HL-60/S4 treated with phorbol 12-myristate 13-acetate at 8.2 ng/mL for 4 days and 3 days (cell line): ENCODE results near the gene PCYT1A.

Experiments
- in situ Hi-C: fragments of 300-500 bp; cut with MboI; formaldehyde crosslinking; loops from 2 replicates; pipeline ENCODE4 v1.15.0; 2022; ENCODE audit warnings: low sequenced_read_pairs

The PCYT1A gene

GRCh38 chr3:196238612-196239560, 48.6 kb downstream of the PCYT1A start:
- in situ Hi-C loops, result no loop called here

GRCh38 chr3:196237203-196237602, 50.3 kb downstream of the PCYT1A start:
- in situ Hi-C loops, result no loop called here

DNA sequence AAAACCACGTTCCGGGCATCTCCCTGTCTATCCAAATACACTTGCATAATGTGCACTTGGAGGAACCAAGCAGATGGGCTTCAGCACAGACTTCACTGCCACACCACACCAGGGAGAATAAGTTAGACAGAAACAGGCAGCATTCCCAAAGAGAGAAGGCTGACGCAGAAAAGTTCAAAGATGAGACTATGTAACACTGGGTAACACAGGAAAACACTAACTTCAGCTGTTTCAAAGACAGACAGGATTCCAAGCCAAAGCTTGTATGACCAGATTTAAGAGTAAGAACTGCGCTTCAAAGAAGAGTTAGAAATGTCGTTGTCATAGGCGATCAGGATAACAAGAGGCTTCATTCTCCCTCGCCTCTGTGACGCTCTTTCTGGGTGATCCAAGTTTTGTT, 51.3 kb downstream of the PCYT1A start:
- in situ Hi-C loops, result no loop called here

DNA sequence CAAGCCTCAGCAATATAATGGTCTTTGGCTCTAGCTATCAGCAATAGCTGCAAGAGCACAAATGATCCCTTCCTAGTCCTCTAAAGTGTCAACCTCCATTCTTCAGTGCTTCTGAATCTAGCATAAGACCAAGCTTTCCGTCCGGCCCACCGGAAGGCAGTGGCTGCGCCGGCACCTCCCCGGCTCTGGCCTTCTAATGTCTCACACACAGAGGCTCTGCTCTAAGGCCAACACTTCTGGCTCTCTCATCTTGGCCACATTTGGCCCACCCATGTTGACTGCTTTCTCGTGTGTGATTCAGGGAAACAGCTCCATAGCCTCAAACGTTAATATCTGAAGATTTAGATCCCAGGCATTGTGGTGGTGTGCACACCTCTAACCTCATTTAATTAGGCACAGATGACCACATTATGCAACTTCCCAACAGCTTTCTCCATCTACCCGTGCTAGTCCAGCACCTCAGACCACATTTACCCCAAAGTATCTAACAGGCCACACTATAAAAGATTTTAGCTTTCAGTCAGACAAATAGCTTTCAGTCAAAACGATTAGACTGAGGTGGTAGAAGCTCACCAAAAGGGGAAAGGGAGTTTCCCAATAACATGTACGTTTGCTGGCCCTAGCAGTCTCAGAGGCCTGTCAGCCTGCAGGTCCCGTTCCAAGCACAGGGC, 51.9 kb downstream of the PCYT1A start:
- in situ Hi-C loops, result no loop called here

GRCh38 chr3:196232882-196233251, 54.7 kb downstream of the PCYT1A start:
- in situ Hi-C loops, result no loop called here

DNA sequence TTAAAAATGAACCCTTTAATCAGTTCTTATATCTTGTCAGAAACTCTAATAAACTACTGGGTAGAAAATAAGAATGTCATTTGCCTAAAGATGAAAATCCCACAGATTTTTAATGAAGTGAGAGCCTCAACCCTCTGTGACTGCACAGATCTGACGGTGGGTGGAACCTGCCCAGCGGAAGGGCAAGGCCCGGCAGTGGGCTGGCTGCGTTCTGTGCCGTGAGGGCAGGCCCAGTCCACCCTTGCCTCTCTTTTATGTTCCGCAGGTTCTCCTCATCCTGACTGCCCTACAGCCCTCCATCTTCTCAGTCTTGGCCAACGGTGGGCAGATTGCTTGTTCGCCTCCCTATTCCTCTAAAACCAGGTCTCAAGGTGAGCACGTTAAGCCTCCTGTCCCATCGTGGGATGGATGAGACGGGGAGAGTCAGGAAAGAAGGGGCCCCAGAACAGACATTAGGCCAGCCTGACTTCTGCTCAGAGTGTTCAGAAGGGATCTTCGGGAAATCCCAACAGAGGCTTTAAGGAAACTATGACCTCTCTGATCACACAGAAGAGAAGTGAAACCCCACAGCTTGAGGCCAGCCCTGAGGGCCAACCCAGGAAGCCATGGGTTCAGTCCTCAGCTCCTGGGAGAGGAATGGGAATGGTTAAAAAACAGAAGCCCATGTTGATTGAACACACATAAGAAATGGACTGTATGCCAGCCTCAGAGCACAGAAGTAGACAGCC, 55.2 kb downstream of the PCYT1A start:
- in situ Hi-C loops, result no loop called here

DNA sequence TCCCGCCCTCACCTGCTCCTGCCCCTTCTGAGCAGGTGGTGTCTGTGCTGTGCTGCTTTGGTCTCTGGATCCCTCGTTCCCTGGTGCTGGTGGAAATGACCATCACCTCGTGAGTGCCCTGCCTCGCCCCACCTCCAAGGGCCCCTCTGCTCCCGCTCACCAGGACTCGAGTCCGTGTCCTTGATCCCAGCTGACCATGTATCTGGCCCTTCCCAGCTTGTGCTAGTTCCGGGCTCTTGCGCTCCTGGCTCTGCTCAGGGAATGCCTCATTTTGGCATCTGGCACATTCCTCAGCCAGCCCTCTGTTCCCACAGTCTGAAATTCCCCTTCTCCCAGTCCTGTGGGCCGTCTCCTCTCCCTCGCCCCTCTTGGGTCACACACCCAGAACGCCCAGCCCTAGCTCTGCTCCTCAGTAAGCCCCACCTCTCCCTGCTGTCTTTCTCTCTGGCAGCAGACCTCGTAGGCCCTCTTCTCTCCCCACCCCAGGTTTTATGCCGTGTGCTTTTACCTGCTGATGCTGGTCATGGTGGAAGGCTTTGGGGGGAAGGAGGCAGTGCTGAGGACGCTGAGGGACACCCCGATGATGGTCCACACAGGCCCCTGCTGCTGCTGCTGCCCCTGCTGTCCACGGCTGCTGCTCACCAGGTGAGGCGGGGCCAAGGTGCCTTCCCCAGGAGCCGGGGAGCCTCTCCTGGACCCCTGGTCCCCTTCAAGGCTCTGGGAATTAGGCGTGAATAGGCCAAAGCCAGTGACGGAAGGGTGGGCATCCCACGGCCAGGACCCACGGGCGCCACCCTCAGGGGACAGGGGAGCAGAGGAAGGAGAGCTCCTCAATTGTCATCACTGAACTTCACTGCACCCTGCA, 59.7 kb downstream of the PCYT1A start:
- in situ Hi-C loops, result no loop called here

DNA sequence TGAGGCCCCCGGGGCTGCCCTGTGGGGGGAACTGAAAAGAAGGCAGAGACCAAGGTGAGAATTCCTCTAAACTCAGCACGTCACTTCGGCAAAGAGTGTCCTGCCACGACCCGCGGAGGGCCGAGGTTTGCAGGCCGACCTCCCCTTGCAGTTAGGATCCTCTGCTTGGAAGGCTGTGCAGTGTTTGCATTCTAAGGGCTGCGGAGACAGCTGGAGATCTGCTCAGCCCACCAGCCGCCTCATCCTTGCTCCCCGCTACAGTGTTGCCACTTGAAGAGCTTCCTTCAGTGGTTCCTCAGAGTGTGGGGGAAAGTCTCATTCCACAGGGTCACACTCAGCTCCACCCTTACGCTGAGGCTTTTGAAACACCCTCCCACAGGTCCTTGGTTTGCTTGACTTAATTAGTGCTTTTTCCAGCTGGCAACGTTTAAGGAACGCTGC, 60.4 kb downstream of the PCYT1A start:
- in situ Hi-C loops, result no loop called here

DNA sequence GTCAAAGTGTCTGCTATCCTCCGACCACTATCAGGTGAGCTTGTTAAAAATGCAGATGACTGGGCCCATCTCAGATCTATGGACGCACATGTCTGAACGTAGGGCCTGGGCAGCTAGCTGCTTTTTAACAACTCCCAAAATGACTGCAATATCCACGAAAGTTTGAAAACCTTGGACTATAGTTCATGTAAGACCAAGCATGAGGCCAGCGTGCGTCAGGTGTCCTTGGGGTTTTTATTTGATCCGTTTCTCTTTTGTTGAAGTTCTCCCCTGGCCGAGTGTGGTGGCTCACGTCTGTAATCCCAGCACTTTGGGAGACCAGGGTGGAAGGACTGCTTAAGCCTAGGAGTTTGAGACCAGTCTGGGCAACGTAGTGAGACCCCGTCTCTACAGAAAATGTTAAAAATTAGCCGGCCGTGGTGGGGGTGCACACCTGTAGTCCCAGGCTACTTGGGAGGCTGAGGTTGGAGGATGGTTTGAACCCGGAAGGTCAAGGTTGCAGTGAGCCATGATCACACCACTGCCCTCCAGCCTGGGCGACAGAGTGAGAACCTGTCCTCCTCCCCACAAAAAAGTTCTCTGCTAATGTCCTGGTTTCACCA, 61.7 kb downstream of the PCYT1A start:
- in situ Hi-C loops, result no loop called here

- in situ Hi-C loops, result no loop called here
Observed at GRCh38 chr3:196225086-196225485, 62.4 kb downstream of the PCYT1A start.

GRCh38 chr3:196222876-196223595, 64.5 kb downstream of the PCYT1A start:
- in situ Hi-C loops, result no loop called here

GRCh38 chr3:196220991-196221390, 66.5 kb downstream of the PCYT1A start:
- in situ Hi-C loops, result no loop called here

DNA sequence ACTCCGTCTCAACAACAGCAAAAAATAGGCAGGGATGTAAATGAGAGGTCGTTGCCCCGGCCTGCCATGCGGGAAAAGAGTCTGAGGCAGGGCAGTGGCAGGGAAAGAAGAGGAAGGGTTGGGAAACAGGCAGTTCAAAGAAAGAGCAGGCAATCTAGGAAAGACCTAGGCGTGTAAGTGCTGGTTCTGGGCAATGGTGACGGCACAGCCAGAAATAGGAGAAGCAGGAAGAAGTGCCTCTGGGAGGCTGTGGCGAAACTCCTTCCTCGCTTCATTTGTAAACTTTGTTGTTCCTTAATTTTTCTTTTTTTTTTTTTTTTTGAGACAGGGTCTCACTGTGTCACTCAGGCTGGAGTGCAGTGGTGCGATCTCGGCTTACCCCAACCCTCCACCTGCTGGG, 66.9 kb downstream of the PCYT1A start:
- in situ Hi-C loops, result no loop called here

DNA sequence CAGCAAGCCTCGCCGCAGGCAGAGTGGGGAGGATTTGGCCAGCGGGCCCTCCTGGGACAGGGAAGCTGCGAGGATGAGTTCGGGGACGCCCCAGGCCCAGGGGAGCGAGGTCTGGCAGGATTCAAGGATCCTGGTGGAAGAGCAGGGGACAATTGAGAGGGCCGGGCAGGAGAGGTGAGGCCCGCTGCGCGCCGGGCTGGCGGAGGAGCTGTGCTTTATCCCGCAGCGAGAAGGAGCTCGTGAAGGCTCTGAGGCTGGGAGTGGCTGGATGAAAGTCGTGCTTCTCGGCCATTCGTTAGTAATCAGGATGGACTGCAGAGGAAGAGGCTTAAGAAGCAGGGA, 67.6 kb downstream of the PCYT1A start:
- in situ Hi-C loops, result no loop called here

GRCh38 chr3:196219194-196219969, 68.1 kb downstream of the PCYT1A start:
- in situ Hi-C loops, result no loop called here

DNA sequence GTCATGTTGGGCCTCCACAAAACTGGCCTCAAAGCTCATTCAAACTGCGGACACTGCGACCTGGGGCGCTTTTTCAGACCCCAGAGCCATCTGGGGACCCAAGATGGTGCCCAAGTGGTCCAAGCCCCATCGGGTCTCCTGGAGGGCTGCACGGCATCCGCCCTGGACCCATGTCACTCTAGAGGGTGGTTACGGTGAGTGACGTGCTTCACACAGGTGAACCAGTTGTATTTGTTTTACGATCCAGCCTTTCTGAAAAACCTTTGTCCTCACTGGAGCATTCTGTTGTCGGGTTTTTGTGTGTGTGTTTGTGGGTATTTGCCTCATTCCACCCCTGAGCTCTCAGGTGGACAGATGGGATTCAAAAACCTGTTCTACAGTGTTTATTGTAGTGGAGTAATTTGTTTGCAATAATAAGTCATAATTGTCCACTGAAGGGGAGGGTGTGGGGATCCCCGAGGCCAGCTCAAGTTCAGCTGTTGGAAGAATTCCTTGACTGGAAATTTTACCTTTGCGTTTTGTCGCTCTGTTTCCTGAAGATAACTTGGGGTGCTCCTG, 69.3 kb downstream of the PCYT1A start:
- in situ Hi-C loops, result no loop called here

- in situ Hi-C loops, result no loop called here
Observed at GRCh38 chr3:196217307-196218154, 70.0 kb downstream of the PCYT1A start.
